Panc1 (cell line): ENCODE results near the gene CSNK2A3. TPM values are rescaled to one million over a fixed set of nuclear protein-coding genes. Genes with fewer than 3 reads are reported as not detected.

Experiments used
- ATAC-seq: fragments of 200-7000 bp; cut with Tn5 transposase; 2 replicates; pipeline ENCODE4 v1.9.1; 2020; ENCODE audit warnings: mild to moderate bottlenecking, moderate library complexity
- BruUV-seq: library from RNA; stranded (reverse); fragments of 400-500 nt; replicated peaks from 2 replicates; lab custom pipeline; 2021; lab: Mats Ljungman, UMichigan
- CTCF ChIA-PET: fragments of 300-600 bp; sonication (Branson Sonifier 250); formaldehyde crosslinking; loops from one replicate; lab custom pipeline; 2022; ENCODE audit warnings: antibody characterized with exemption; lab: Charles Lee
- POLR2A ChIA-PET: fragments of 300-600 bp; sonication (Branson Sonifier 250); formaldehyde crosslinking; loops from one replicate; lab custom pipeline; 2022; ENCODE audit warnings: antibody characterized with exemption; lab: Charles Lee
- DNase-seq: peaks from one replicate; pipeline ENCODE4 v3.0.0-alpha.2; 2010; ENCODE audit warnings: low read depth, low spot score
- H3K27ac ChIP-seq: 2 replicates; pipeline ENCODE4 v1.5.1; 2011; ENCODE audit warnings: mild to moderate bottlenecking, low read length, inconsistent platforms
- H3K27me3 ChIP-seq: fragments of 200-500 bp; sonication (Bioruptor generic); 2 replicates; pipeline ENCODE4 v1.6.0; 2014; ENCODE audit warnings: low read length, inconsistent platforms; ENCODE audit not compliant: control insufficient read depth, insufficient read depth
- H3K36me3 ChIP-seq: fragments of 200-500 bp; sonication (Bioruptor generic); 2 replicates; pipeline ENCODE4 v1.5.1; 2014; ENCODE audit warnings: inconsistent platforms, mild to moderate bottlenecking, low read length, moderate library complexity; ENCODE audit not compliant: control insufficient read depth, insufficient read depth
- H3K4me1 ChIP-seq: 2 replicates; pipeline ENCODE4 v1.5.1; 2011; ENCODE audit warnings: inconsistent platforms, mild to moderate bottlenecking, low read length, moderate library complexity; ENCODE audit not compliant: control insufficient read depth, insufficient read depth
- H3K4me3 ChIP-seq, 2 experiments: 2 replicates each; pipeline ENCODE4 v1.5.1; 2011 to 2012; ENCODE audit warnings: low read depth in 2 of 2, low read length in 2 of 2, mild to moderate bottlenecking in 2 of 2, inconsistent platforms in 1 of 2, moderate library complexity in 1 of 2
- H3K9me3 ChIP-seq: fragments of 200-500 bp; sonication (Bioruptor generic); 2 replicates; pipeline ENCODE4 v1.5.1; 2014; ENCODE audit warnings: low read depth, mild to moderate bottlenecking, inconsistent platforms, low read length, moderate library complexity; ENCODE audit not compliant: control insufficient read depth, insufficient read depth
- CTCF ChIP-seq: fragments of 450-650 bp; IDR thresholded peaks from 2 replicates; pipeline ENCODE4 v1.5.1; 2017; ENCODE audit warnings: mild to moderate bottlenecking
- POLR2AphosphoS5 ChIP-seq: IDR thresholded peaks from 2 replicates; pipeline ENCODE4 v1.6.1; 2012; ENCODE audit warnings: mild to moderate bottlenecking, low read depth, low read length, moderate library complexity
- REST ChIP-seq, 2 experiments: IDR thresholded peaks; 2 replicates each; pipeline ENCODE4 v1.6.1; 2011 to 2012; ENCODE audit warnings: low read depth in 2 of 2, control low read depth in 1 of 2, low read length in 1 of 2, mild to moderate bottlenecking in 1 of 2, moderate library complexity in 1 of 2; ENCODE audit not compliant: insufficient read depth in 1 of 2
- SIN3A ChIP-seq: IDR thresholded peaks from 2 replicates; pipeline ENCODE4 v1.6.1; 2012; ENCODE audit warnings: low read depth, mild to moderate bottlenecking, low read length, moderate library complexity, borderline replicate concordance; ENCODE audit not compliant: insufficient read depth
- TCF7L2 ChIP-seq: IDR thresholded peaks from 2 replicates; pipeline ENCODE4 v1.6.1; 2011; ENCODE audit warnings: mild to moderate bottlenecking, low read depth, low read length, inconsistent platforms
- in situ Hi-C: cut with HindIII; loops from 2 replicates; pipeline ENCODE4 v1.10.0; 2016; ENCODE audit warnings: low sequenced_read_pairs, low pct_unique_long_range_greater_than_20kb
- intact Hi-C: fragments of 100-400 bp; cut with micrococcal nuclease; formaldehyde crosslinking; loops from one replicate; pipeline ENCODE4 v1.10.0; 2022; ENCODE audit not compliant: unreplicated experiment
- total RNA-seq: library from RNA; stranded (reverse); gene quantifications from one replicate; pipeline ENCODE4 v1.2.1, GENCODE V29; 2021; ENCODE audit not compliant: unreplicated experiment

Gene CSNK2A3
- total RNA-seq, 1 experiment from 2014 or later: 2.6 TPM

GRCh38 chr11:11384829-11385228 is 31.8 kb upstream of the CSNK2A3 start:
- Histone ChIP-seq H3K4me1 (no peaks in the 10 kb centered on the region), H3K27me3 (no peaks in the 10 kb centered on the region), H3K27ac (no peak overlapping the region), H3K9me3 (no peaks in the 10 kb centered on the region), H3K4me3 (no peak overlapping the region), H3K36me3 (no peaks in the 10 kb centered on the region)
- DNase-seq (no peak), ATAC-seq (no peak)
- intact Hi-C loops (no loop called here), in situ Hi-C loops (no loop called here)
- ChIA-PET POLR2A (no interaction called here), CTCF (no interaction called here)
- no TSS peak for BruUV-seq
- no peak for TF ChIP-seq POLR2AphosphoS5
- TF ChIP-seq REST (IDR thresholded peaks at IDR 0.05; ENCODE audit: insufficient read depth in 1 of 2, low read depth in 2 of 2, low read length in 1 of 2): no peak
- no peak for TF ChIP-seq SIN3A
- TF ChIP-seq CTCF: no peak
- no peak for TF ChIP-seq TCF7L2

- DNase-seq: no peak
- H3K9me3 ChIP-seq: no peaks in the 10 kb centered on the region
- no peaks in the 10 kb centered on the region for H3K27me3 ChIP-seq
- in situ Hi-C loops: no loop called here
- H3K4me1 ChIP-seq: no peaks in the 10 kb centered on the region
- ChIA-PET CTCF (no interaction called here), POLR2A (no interaction called here)
- no peak overlapping the region for H3K4me3 ChIP-seq
- ATAC-seq: no peak
- no peak overlapping the region for H3K27ac ChIP-seq
- H3K36me3 ChIP-seq: no peaks in the 10 kb centered on the region
- intact Hi-C loops: no loop called here
- TF ChIP-seq REST (IDR thresholded peaks at IDR 0.05; ENCODE audit: insufficient read depth in 1 of 2, low read depth in 2 of 2, low read length in 1 of 2): no peak
- no peak for TF ChIP-seq SIN3A
- TF ChIP-seq CTCF: no peak
- no peak for TF ChIP-seq POLR2AphosphoS5
- no peak for TF ChIP-seq TCF7L2
- no TSS peak for BruUV-seq
These were observed 30.9 kb upstream of the CSNK2A3 start for GRCh38 chr11:11383995-11384394.
